ENCODE results near the gene SYNJ2.

SYNJ2 gene

GRCh38 chr6:158010591-158011477 is 29.2 kb downstream of the SYNJ2 start:
- no peak for DNase-seq (ENCODE audit: low read depth in 2 of 2)

DNA sequence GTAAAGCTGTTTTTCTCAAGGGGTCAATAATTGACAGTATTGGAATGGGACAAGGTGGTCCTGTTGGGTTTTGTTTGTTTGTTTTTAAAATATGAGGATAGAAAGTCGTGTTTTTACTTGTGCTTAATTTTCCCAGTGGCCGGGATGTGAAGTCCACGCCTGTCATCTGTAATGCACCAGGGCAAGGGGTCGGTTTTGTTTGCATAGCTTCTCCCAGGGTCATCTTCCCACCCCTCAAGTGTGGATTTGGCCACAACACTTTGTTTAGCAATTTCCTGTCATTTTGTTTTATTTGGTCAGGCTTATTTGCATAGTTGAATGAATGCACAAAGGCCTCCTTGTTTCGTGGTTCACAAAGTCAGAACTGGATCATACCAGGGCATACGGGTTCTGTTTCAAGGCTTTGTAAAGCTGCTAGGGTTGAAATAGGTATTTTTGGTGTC is 29.8 kb downstream of the SYNJ2 start:
- no peak for DNase-seq (ENCODE audit: low read depth in 2 of 2)

DNA sequence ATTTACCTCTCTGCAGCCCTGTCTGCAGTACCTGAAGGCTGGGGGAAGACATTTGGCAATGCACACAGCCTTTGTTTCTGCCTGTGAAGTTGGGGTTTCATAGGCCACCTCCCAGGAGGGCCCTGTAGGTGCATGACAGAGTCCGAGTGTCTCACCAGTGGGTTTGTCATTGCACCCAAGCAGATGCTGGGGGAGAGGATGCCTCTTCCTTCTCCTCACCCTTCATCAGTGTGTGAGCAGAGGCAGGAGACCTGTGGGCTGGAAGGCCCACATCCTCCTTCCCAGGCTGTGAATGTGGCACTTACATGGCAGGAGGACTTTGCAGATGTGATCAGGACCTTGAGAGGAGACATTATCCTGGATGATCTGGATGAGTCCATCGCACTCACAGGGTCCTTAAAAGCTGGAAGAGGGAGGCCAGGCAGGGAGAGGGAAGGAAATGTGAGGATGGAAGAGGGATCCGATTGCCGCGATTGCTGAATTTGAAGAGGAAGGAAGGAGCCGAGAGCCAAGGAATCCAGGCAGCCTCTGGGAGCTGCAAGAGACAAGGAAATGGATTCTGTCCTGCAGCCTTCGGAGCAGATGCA is 30.4 kb downstream of the SYNJ2 start:
- no peak for DNase-seq (ENCODE audit: low read depth in 2 of 2)

GRCh38 chr6:158013904-158014504 is 32.3 kb downstream of the SYNJ2 start:
- no peak for DNase-seq (ENCODE audit: low read depth in 2 of 2)

DNA sequence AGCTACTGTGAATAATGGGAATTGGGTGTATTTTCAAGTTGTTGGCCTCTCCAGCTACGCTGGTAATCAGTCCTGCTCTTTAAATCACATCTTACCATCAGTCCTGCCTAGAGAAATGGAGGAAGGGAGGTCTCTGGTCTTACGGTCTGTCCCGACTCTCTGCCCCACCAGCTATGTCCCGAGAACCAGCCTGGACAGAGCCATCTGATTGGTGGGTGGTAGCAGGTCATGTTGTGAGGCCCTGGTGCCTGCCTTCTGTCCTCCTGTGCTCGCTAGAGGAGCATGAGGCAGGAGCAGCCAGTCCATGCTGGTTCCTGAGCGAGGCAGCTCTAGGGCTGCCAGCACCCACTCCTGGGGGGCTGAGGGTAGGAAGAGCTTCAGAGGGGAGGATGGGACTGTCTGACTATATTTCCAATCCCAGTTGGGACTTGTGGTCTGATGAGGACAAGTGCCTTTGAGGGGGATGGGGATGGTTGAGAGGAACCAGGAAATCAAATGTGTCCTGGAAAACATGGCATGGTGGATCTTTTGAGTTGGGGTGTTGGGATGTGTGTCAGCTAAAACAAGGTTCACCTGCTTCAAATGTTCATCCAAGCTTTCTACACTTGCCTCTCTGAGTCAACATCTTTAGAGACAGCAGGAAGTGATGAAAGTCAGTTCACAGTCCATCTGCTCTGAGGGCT is 33.0 kb downstream of the SYNJ2 start:
- no peak for DNase-seq (ENCODE audit: low read depth in 2 of 2)

- DNase-seq (ENCODE audit: low read depth in 2 of 2), result no peak
These were observed 33.5 kb downstream of the SYNJ2 start for GRCh38 chr6:158015188-158015506.

DNA sequence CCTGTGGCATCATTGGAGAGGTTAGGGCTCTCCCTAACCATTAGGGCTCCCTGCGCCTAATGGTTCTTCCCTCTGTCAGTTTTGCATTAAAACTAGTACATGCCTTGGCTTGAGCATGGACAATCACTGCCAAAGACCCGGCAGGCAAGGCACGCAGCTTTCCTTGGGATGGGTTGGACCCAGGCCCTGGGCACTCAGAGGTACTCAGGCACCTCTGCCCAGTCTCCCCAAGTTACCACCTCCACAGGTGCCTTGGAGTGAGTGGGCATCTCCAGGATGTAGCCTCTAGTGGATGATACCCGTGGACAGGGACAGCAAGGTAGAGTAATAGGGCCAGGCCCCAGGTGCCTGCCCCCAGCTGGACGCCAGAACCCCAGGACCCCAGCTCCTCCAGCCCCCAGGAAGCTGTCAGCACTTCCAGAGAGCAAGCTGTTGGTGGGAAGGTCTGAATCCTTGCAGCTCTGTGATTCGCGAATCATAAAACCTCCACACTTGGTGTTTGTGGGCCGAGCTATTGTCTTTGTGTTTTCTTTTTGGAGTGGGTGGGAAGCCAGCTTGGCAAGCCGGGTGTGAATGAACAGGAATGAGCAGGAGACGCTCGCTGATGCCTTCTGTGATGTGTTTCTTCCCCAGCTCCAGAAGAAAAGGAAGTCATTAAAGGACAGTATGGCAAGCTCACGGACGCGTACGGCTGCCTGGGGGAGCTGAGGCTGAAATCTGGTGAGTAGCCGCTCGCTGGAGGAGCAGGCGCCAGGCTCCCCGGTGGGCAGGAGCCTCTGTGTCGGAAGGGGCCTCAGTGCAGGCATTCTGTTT is 35.1 kb downstream of the SYNJ2 start:
- no peak for DNase-seq (ENCODE audit: low read depth in 2 of 2)

DNA sequence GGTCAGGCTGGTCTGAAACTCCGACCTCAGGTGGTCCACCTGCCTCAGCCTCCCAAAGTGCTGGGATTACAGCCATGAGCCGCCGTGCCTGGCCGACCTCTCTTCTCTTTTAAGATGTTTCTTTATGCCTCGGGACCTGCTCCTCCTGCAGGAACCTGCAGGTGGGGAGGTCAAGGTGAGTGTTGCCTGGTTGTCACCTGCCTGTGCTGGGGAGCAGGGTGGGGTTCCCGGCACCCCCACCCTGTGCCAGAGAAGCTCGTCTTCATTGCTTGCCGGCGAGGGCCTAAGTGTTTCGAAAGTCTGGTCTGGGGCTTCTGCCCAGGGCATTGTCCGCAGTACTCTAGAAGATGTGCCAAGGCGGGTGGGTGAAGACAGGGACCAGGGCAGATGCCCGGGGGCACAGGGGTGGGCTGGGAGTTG is 36.0 kb downstream of the SYNJ2 start:
- DNase-seq (ENCODE audit: low read depth in 2 of 2), result no peak

- no peak for DNase-seq (ENCODE audit: low read depth in 2 of 2)
These were observed 36.5 kb downstream of the SYNJ2 start for GRCh38 chr6:158018041-158018771.

- no peak for DNase-seq (ENCODE audit: low read depth in 2 of 2)
These were observed 37.2 kb downstream of the SYNJ2 start for GRCh38 chr6:158018851-158019361.

GRCh38 chr6:158019416-158019815 is 37.8 kb downstream of the SYNJ2 start:
- DNase-seq (ENCODE audit: low read depth in 2 of 2), result no peak

- DNase-seq (ENCODE audit: low read depth in 2 of 2), result no peak
These were observed 38.6 kb downstream of the SYNJ2 start for GRCh38 chr6:158020272-158020711.

- DNase-seq (ENCODE audit: low read depth in 2 of 2), result no peak
These were observed 39.1 kb downstream of the SYNJ2 start for GRCh38 chr6:158020811-158021210.

DNA sequence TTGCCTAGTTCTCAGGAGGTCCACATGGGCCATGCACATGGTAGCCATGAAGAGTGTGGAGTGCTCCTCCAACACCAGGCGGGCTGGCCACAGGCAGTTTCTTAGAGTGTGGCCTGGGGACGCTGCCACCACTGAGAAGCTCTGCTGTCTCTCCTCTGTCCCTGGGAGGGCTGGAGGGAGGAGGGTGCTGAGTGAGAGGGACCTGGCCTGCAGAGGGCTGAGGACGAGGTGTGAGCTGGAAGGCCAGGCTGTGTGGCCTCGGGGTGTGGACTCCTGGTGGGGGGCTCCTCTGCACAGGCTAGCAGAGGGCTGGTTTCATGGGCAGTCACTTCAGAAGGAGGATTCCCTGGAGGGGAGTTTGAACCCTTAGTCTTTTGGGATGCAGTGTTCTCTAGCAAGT is 39.7 kb downstream of the SYNJ2 start:
- no peak for DNase-seq (ENCODE audit: low read depth in 2 of 2)

- no peak for DNase-seq (ENCODE audit: low read depth in 2 of 2)
These were observed 40.4 kb downstream of the SYNJ2 start for GRCh38 chr6:158021814-158022748.

- DNase-seq (ENCODE audit: low read depth in 2 of 2), result no peak
These were observed 41.3 kb downstream of the SYNJ2 start for GRCh38 chr6:158022749-158023596.

GRCh38 chr6:158023597-158023939 is 41.9 kb downstream of the SYNJ2 start:
- DNase-seq (ENCODE audit: low read depth in 2 of 2), result no peak

DNA sequence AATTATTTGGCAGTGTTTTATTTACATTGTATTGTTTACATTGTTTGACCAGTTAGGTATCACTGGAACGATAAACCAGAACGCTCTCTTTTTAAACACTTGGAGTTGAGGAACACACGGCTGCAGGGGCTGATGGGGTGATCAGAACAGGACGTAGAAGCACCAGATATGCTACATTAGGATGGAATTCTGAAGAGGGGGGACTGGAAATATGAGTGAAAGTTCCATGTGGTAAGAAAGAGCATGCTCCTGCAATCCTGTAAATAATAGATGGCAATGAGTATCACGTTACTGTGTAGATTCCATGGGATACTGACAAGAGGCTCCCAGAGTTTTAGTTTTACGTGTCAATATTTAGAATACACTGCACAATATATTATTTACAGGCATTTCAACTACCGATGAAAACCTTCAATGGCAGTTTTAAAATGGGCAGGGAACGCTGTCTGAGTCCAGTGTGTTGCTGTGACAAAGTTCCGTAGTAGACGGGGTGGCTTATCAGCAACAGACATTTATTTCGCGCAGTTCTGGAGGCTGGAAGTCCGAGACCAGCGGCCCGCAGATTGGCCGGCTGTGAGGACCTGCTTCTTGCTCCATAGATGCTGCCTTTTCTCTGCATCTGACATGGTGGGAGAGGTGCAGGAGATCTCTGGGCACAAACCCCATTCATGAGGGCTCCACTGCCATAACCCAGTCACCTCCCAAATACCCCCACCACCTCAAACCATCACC is 43.1 kb downstream of the SYNJ2 start:
- no peak for DNase-seq (ENCODE audit: low read depth in 2 of 2)

Measured in stimulated activated CD4-positive, alpha-beta T cell treated with anti-CD3 and anti-CD28 coated beads, Interleukin-4, amount 100 ng/mL, for 48 hours (primary cell).